Right kidney (tissue), 9 donors: ENCODE measurements around the gene NRBF2.
"Not testable (repeated sequence)": the region's sequence is repeated elsewhere in the genome, so short reads cannot be mapped to it uniquely, and the experiment has no call there.

ENCODE experiments used
- DNase-seq: peaks from one replicate; pipeline ENCODE4 v3.0.0-alpha.2; 2016
- long read RNA-seq, 8 donors: transcript quantifications; one replicate each; lab custom pipeline, GENCODE V29; 2026

NRBF2 gene
- long read RNA-seq, donor 1, transcript NRBF2-201 (4 exons, 1,853 nt): major isoform, 31 of 39 reads
- long read RNA-seq, donor 1, partial matches to known transcripts: 8 of 39 reads
- long read RNA-seq, donor 1, other reads (novel, unspliced or antisense): 0 of 39 reads
- long read RNA-seq, donor 2, transcript NRBF2-201 (4 exons, 1,853 nt): major isoform, 15 of 15 reads
- long read RNA-seq, donor 2, partial matches to known transcripts: 0 of 15 reads
- long read RNA-seq, donor 2, other reads (novel, unspliced or antisense): 0 of 15 reads
- long read RNA-seq, donor 3, transcript NRBF2-201 (4 exons, 1,853 nt): major isoform, 10 of 10 reads
- long read RNA-seq, donor 3, partial matches to known transcripts: 0 of 10 reads
- long read RNA-seq, donor 3, other reads (novel, unspliced or antisense): 0 of 10 reads
- long read RNA-seq, donor 4, transcript NRBF2-201 (4 exons, 1,853 nt): major isoform, 16 of 17 reads
- long read RNA-seq, donor 4, partial matches to known transcripts: 0 of 17 reads
- long read RNA-seq, donor 4, other reads (novel, unspliced or antisense): 0 of 17 reads
- long read RNA-seq, donor 5, transcript NRBF2-201 (4 exons, 1,853 nt): major isoform, 14 of 14 reads
- long read RNA-seq, donor 5, partial matches to known transcripts: 0 of 14 reads
- long read RNA-seq, donor 5, other reads (novel, unspliced or antisense): 0 of 14 reads
- long read RNA-seq, donor 6, transcript NRBF2-201 (4 exons, 1,853 nt): major isoform, 7 of 7 reads
- long read RNA-seq, donor 6, partial matches to known transcripts: 0 of 7 reads
- long read RNA-seq, donor 6, other reads (novel, unspliced or antisense): 0 of 7 reads
- long read RNA-seq, donor 7, transcript NRBF2-201 (4 exons, 1,853 nt): major isoform, 23 of 48 reads
- long read RNA-seq, donor 7, partial matches to known transcripts: 23 of 48 reads
- long read RNA-seq, donor 7, other reads (novel, unspliced or antisense): 0 of 48 reads
- long read RNA-seq, donor 8, transcript NRBF2-201 (4 exons, 1,853 nt): major isoform, 18 of 18 reads
- long read RNA-seq, donor 8, partial matches to known transcripts: 0 of 18 reads
- long read RNA-seq, donor 8, other reads (novel, unspliced or antisense): 0 of 18 reads

DNA sequence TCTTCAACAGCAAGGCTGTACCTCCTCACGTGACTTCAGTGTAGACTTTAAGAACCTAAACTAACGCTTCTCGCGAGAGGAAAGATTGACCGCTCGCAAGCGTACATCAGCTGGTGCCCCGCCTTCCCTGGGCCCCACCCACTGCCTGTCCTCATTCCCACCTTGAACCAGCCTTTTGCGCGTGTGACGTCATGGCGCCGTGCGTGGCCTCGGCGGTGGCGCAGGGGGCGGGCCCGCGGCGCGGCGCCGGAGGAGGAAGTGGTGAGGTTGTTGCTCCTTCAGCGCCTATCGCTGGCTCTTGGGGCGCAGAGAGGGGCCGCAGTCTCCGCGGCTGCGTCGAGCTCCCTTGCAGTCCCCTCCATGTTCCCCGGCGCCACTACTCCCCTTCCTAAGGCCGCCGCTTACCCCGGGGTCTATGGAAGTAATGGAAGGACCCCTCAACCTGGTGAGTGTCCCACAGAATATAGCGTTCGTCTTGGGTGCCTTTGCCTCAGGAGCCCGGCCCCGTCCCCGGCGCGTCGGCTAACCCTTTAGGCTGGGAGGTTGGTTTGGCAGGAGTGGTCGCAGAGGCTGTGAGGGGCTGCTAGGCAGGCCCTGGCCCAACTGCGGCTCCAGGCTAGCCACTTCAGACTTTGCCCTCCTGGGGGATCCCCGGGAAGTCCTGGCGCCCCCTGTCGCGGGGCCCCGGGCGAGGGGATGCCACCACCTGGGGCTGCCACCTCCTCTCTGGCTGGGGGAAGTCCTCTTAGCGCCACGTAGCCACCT is at the start of gene NRBF2:
NRBF2 (plus strand) TSS at position 273 of the 765 bp plus-strand sequence; CDS start at position 416, 143 bp downstream.
- DNase-seq: peak; percentile 95

DNA sequence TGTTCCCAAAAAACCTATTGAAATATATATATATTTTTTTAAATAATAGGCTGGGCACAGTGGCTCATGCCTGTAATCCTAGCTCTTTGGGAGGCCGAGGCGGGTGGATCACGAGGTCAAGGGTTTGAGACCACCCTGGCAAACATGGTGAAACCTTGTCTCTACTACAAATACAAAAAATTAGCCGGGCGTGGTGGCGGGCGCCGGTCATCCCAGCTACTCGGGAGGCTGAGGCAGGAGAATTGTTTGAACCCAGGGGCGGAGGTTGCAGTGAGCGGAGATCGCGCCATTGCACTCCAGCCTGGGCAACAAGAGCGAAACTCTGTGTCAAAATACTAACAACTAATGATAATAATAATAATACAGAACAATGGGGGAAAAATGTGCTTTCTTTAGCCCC is 49.7 kb upstream of the NRBF2 start:
- DNase-seq: not testable (repeated sequence)

DNA sequence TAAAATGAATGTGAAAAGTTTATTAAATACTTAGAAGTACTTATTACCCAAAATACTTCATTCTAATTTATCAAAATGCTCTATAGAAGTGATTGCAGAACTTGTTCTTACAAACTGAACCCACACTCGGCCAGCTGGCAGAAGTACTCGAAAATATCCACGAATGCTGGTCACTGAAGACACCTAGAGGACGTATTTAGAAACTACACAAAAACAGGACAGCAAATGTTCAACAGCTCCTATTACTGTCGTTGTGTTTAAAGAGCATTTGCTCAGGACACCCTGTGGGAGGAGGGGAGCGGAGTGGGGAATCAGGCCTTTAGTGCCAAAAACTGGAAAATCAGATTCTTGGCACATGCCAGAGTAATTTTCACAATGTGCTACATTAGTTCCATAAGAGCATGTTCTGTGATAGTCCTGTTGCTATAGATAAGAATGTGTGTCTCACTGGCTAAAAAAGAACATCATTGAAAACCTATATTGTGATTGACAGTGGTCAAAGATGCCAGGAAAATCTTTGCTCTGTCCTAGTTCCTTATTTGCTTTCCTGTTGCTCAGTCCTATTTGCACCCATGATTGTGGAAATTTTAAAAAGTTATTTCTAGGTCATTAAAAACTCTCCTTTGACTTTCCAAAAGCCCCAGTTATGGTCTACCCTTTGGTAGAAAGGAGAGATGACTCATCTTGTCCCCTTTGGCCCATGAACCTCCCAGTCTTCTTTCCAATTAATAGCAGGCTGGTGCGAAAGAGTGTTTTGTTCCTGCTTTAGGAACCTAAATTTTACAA is 49.0 kb upstream of the NRBF2 start:
- DNase-seq: peak; percentile 20

DNA sequence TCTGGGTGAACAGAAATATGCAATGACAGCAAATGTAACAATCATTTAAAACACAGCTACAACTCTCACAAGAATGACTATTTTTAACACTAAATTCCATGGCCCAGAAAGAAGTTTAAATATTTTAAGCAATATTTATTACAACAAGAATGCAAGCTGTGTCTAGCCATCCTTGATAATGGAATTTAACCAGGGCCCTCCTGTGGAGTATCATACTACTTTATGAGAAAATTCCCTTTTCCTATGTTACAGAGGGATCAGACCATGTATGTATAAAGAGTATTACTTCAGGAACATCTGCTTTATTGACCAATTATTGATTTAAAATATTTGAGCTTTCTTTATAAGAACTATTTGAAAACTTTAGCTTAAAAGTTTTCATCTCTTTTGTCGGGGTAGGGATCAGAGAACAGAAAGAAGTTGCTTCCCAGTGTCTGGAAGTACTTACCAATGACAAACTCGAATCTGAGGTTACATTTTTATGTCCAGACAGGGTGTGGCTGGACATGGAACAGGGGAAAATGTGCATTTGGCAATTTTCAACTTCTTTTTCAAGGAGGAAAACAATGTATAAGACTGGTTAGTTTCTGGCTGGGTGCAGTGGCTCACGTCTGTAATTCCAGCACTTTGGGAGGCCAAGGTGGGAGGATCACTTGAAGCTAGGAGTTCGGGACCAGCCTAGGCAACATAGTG is 48.3 kb upstream of the NRBF2 start:
- DNase-seq: no peak

DNA sequence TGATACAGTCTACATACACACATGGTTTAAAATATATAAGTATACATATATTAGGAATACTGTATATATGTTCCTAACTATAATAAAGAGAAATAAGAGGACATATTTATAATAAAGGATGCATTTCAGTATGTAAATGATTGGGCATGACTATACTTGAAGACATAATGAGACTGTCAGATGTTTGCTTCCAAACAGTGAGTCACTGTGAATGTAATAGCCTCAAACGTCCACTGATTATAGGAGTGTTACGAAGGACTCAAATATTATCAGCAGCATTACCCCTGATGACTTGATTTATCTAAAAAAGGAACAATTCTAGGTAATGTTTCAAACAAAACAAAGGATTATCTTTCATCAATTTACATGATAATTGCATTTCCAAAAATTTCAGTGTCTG is 39.9 kb upstream of the NRBF2 start:
- DNase-seq: no peak

DNA sequence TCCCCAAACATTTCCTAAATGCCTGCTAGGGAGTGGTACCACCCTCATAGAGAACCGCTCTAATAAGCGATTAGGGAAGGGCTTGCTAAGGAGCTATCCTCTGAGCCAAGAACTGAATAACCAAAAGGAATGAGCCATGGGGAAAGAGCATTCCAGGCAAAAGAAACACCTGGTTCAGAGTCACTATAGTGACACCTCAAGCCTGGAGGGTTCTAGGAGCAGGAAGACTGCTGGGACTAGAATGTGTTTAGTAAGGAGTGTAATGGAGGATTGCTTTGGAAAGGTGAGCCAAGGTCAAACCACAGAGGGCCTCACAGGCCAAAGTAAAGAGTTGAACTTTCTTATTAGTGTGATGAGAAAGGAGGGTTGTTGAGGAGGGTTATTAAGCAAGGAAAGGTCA is 38.7 kb upstream of the NRBF2 start:
- DNase-seq: no peak

DNA sequence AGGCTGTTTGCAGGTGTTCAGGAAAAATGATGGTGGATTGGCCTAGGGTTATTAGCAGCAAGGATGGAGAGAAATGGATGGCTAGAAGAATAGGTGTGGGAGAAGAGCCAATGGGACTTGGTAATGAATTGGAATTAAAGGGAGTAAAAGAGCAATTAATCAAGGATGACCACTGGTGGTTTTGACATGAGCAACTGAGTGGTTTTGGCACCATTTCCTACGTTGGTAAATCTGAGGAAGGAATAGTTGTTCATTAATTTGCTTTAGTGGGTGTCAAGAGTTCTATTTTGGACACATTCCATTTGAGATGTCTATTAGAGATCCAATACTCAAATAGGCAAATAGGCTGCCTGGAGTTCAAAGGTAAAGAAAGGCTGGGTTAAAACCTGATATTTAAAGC is 38.2 kb upstream of the NRBF2 start:
- DNase-seq: no peak

DNA sequence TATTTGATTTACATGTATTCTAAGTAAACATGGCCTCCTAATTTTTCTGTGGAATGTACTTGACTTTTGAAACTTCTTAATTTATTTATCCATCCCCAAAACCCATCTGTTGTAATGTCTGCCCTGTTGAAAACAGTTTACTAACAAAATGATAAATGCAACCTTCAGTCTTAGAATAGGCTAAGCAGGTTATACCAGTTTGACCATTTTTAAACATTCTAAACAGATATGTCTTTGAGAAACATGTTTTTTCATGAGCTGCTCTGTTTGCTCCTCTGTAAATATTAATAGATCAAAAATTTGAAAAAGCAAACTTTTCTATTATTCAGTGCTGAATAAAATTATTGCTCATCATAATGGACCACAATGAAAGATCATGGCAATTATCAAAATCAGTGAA is 33.4 kb upstream of the NRBF2 start:
- no peak for DNase-seq

DNA sequence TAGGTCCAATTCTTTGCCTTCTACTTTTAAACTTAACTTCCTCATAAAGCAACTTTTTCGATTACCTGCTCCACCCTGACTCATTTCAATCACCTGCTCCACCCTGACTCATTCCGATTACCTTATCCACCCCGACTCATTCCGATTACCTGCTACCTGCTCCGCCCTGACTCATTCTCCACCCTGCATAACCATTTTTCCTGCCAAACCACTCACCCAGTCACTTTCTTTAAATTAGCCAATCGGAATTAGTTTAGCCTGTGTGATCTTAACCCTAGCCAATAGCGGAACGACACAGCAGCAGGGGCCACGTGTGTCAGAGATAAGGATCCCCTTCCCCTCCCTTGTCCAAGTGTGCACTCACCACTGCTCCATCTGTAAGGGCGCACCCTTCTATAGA is 32.0 kb upstream of the NRBF2 start:
- DNase-seq: not testable (repeated sequence)

DNA sequence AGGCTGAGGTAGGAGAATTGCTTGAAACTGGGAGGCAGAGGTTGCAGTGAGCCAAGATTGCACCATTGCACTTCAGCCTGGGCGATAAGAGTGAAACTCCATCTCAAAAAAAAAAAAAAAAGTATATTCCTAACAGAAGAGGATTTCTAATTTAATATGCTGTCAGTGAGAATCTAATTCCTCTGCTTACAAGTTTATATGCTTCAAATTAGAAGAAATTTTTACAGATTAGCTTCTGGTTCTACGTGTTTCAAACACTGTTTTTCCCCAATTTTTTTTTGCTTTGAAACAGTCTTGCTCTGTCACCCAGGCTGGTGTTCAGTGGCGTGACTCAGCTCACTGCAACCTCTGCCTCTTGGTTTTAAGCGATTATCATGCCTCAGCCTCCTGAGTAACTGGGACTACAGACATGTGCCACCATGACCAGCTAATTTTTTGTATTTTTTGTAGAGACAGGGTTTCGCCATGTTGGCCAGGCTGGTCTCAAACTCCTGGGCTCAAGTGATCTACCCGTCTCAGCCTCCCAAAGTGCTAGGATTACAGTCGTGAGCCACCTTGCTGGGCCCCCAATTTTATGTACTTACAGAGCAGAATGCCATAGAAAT is 30.7 kb upstream of the NRBF2 start:
- not testable (repeated sequence) for DNase-seq

DNA sequence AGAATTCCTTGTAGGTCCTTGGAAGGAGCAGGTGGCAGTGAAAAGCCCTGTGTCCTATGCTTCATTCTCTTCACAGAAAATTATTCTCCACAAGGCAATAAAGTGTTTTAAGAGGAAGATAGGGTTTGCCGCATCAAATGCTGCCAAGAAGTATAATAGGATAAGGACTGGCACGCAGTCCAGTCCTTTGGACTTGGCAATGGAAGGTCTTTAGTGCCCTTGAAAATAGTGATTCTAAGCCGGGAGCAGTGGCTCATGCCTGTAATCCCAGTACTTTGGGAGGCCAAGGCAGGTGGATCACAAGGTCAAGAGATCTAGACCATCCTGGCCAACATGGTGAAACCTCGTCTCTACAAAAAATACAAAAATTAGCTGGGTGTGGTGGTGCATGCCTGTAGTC is 29.9 kb upstream of the NRBF2 start:
- not testable (repeated sequence) for DNase-seq

DNA sequence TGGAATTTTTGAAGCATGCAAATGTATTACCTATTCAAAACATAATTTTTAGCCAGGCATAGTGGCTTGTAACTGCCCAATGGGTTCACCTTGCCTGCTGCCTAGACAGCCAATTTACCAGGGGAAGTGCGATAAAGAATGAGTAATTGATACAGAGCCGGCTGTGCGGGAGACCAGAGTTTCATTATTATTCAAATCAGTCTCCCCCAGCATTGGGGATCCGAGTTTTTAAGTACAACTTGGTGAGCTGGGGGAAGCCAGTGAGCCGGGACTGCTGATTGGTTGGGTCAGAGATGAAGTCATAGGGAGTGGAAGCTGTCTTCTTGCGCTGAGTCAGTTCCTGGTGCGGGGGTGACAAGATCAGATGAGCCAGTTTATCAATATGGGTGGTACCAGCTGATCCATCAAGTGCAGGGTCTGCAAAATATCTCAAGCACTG is 29.1 kb upstream of the NRBF2 start:
- DNase-seq: no peak

DNA sequence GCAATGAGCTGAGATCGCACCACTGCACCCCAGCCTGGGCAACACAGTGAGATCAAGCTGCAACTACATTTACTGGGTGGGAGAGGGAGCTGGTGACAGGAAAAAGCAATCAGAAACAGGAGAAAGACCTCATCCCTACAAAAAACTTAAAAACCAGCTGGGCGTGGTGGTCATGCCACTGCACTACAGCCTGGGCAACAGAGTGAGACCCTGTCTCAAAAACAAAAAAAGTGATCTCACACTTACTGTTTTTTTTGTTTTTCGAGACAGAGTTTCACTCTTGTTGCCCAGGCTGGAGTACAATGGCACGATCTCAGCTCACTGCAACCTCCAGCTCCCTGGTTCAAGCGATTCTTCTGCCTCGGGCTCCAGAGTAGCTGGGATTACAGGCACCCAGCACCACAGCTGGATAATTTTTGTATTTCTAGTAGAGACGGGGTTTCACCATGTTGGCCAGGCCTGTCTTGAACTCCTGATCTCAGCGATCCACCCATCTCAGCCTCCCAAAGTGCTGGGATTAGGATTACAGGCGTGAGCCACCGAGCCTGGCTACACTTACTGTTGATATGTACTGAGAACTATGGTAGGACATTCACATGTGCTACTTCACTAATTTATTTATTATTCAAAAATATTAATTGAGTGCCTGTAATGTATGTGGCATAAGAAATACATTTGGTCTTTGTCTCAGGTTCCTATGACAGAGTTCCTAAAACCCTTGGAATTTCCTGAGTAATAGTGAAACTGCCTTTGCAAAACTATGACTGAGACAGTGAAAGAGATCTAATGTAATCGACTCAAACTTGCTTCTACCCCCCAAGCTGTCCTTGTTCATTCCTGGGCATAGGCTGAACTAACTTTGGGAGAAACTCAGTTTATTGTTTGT is 27.7 kb upstream of the NRBF2 start:
- DNase-seq: no peak

DNA sequence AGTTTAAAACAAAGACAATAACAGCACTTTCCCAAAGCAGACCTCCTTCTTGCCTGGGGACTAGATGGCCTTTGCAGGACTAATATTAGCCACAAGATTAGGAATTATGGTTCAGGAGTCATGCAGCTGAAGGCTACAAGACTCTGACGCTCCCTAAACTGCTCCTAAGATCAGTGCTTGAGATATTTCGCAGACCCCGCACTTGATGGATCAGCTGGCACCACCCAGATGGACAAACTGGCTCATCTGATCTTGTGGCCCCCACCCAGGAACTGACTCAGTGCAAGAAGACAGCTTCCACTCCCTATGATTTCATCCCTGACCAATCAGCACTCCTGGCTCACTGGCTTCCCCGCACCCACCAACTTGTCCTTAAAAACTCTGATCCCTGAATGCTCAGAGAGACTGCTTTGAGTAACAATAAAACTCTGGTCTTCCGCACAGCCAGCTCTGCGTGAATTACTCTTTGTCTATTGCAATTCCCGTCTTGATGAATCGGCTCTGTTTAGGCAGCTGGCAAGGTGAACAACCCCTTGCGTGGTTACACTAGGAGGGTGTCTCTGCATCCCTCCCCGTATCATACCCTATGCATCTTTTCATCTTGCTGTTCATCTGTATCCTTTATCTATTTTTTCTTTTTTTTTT is 26.9 kb upstream of the NRBF2 start:
- no peak for DNase-seq

DNA sequence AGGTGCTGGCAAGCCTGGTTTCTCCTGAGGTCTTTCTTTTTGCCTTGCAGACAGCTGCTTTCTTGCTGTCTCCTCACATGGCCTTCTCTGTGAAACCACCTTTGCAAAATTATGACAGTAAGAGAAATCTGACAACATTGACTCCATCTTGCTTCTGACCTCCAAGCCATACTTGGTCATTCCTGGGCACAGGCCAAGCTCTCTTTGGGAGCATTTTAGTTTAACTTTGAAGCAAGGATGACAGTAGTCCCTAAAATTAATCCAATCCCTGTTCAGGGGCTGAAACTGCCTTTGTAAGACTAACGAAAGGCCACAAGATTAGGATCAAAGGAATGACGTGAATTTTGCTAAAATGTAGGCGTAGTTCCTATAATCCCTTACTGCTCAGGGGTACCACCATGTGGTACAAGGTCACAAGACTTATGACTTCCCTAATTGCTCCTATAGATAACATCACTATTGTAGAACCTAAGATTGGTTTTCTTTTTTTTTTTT is 25.1 kb upstream of the NRBF2 start:
- no peak for DNase-seq

DNA sequence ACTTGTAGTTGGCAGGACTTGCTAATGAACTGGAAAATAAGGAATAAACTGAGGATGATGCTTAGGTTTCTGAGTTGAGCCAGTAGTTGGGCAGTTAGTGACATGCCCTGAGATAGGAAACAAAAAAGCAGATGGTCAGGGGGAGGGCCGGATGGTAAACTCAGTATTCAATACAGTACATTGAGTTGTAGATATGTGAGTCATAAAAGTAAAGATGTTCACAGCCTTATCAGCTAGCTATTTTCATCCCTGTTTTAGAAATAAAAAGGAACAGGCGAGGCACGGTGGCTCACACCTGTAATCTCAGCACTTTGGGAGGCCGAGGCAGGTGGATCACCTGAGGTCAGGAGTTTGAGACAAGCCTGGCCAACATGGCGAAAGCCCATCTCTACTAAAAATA is 22.2 kb upstream of the NRBF2 start:
- no peak for DNase-seq

DNA sequence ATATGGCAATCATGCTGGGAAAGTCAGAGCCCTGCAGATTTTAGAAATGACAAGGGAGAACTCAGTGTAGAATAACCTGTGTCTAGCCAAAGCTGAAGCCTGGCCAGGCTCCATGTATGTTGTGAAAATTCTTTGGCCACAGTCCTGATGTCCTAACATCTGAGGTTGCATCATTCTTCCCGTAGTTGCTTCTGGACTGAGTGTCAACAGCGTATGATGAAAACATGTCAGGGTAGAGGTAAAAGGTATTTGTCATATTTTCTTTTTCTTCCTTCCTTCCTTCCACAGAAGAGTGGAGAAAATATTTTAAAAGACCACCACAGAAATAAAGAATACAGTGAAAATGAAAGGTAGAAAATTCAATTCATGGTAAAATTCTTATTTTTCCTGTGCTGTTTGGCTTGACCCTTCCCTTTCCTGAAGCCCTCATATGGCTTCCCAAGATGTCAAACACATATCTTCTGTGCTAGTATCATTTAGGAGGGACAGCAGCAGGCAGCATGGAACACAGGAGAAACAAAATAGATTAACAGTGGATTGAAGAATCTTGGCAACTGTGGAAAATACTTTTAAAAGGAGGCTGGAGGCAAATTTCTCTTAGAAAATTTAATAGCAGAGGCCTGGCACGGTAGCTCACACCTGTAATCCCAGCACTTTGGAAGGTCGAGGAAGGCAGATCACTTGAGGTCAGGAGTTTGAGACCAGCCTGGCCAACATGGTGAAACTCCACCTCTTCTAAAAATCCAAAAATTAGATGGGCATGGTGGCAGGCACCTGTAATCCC is 18.9 kb upstream of the NRBF2 start:
- DNase-seq: no peak
